Kidney (tissue), 14 donors: ENCODE measurements around the gene NDST1. TPM values are rescaled to one million over a fixed set of nuclear protein-coding genes. Genes with fewer than 3 reads are reported as not detected.

Experiments used
- DNase-seq, 5 donors: peaks; one replicate each; pipeline ENCODE4 v3.0.0-alpha.2; 2013 to 2020
- FAIRE-seq: peaks from 2 replicates; lab custom pipeline; 2012; peaks lifted over from hg19 to GRCh38; lab: Jason Lieb, UNC
- H3K27ac ChIP-seq, 2 donors: one replicate each; pipeline ENCODE4 v1.7.0; 2013; ENCODE audit warnings: low read depth in 2 of 2, low read length in 2 of 2, inconsistent platforms in 1 of 2
- H3K27me3 ChIP-seq: one replicate; pipeline ENCODE4 v1.7.1; 2013; ENCODE audit warnings: low read length, inconsistent platforms; ENCODE audit not compliant: control insufficient read depth, insufficient read depth
- H3K36me3 ChIP-seq, 3 donors: one replicate each; pipeline versions ENCODE4 v1.7.0 to v1.7.1; 2013; ENCODE audit warnings: low read length in 3 of 3, control low read depth in 1 of 3, inconsistent platforms in 1 of 3; ENCODE audit not compliant: insufficient read depth in 3 of 3, control insufficient read depth in 2 of 3
- H3K4me1 ChIP-seq, 3 donors: one replicate each; pipeline versions ENCODE4 v1.7.0 to v1.7.1; 2013; ENCODE audit warnings: low read length in 3 of 3, inconsistent platforms in 1 of 3, low read depth in 1 of 3; ENCODE audit not compliant: control insufficient read depth in 2 of 3, insufficient read depth in 2 of 3
- H3K4me3 ChIP-seq, 3 donors: one replicate each; pipeline versions ENCODE4 v1.7.0 to v1.8.1; 2013; ENCODE audit warnings: low read length in 3 of 3, control low read depth in 1 of 3, inconsistent platforms in 1 of 3
- H3K9ac ChIP-seq, 3 donors: one replicate each; pipeline versions ENCODE4 v1.7.0 to v1.7.1; 2013; ENCODE audit warnings: low read length in 3 of 3, control low read depth in 1 of 3, inconsistent platforms in 1 of 3
- H3K9me3 ChIP-seq, 3 donors: one replicate each; pipeline versions ENCODE4 v1.7.0 to v1.7.1; 2013; ENCODE audit warnings: low read length in 3 of 3, control low read depth in 1 of 3, inconsistent platforms in 1 of 3; ENCODE audit not compliant: control insufficient read depth in 2 of 3, insufficient read depth in 1 of 3
- intact Hi-C: fragments of 100-400 bp; cut with DNase I; formaldehyde crosslinking; loops from one replicate; pipeline ENCODE4 v1.11.1; 2022
- polyA plus RNA-seq: library from polyadenylated mRNA; stranded (reverse); fragments of 350-450 nt; fragmentation: Illumina TruSeq; extraction: RNeasy Lipid Tissue Mini Kit (QIAGEN cat#74804); gene quantifications from one replicate; pipeline ENCODE4 v1.2.3, GENCODE V29; 2014; ENCODE audit warnings: low read depth, low replicate concordance; ENCODE audit not compliant: insufficient read depth
- total RNA-seq: library from RNA; stranded (reverse); fragmentation: NEBNext Ultra II Directional; extraction: Animal tissue kit (Norgen Biotek cat#: 25700); gene quantifications from one replicate; pipeline ENCODE4 v1.2.1, GENCODE V29; 2021
- TF ChIP-seq, protein P1 (sequence below): IDR thresholded peaks from 3 replicates; pipeline ENCODE4 v1.5.1; 2012; ENCODE audit warnings: mild to moderate bottlenecking, moderate library complexity, borderline replicate concordance; ENCODE audit not compliant: insufficient read depth; ENCODE audit errors: extremely low read depth
- donor health status: control.
- donor health status: control.
- donor health status: control.
- donor health status: control.
- donor health status: control.
- donor health status: DM: yes; HTN: yes; CAD: no.
- donor health status: Normal renal cell carcinoma (clear cell type).

Gene NDST1
- total and polyA plus RNA-seq, 2 donors from 2014 or later: 11.7 to 60.7 TPM

DNA sequence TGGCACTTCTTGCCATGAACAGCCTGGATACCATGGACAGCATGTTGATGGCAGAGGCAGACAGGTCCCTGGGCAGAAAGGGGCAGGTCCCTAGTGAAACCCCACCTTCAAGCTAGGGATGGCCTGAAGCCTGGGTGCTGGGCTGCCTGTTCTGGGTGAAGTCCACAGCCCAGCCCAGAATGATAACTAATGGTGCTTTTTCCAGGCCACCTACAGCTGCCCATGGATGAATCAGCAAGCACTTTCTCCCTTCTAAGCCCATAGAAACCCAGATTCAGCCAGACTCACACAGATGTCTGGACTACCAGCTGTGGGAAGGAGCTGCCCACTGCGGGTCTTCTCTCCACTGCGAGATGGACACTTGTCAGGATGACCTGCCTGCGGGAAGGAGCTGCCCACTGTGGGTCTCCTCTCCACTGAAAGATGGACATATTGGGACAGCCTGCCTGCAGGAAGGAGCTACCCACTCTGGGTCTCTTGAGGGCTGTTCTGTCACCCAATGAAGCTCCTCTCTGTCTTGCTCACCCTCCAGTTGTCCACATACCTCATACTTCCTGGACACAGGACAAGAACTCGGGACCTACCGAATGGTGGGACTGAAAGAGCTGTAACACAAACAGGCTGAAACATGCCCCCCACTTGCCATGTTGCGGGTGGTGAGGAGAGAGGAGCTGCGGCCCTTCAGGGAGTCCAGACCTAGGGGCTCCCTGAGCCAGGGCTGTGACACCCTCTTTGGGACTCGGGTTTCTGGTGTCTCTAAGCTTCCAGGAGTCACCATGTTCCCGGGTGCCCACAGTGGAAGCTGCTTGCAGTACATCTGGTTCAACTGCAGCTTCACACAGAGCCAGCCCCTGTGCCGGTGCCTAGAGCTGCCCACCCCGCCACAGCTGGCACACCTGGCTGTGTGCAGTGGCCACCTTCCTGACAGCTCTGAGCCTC, 71.8 kb downstream of the NDST1 start:
- no peak overlapping the region for H3K4me3 ChIP-seq
- H3K36me3 ChIP-seq: no peaks in the 10 kb centered on the region
- H3K4me1 ChIP-seq: peaks cover 6 to 24% (median 7%) of the 10 kb centered on the region in 3 donors
- TF ChIP-seq, protein P1, sequence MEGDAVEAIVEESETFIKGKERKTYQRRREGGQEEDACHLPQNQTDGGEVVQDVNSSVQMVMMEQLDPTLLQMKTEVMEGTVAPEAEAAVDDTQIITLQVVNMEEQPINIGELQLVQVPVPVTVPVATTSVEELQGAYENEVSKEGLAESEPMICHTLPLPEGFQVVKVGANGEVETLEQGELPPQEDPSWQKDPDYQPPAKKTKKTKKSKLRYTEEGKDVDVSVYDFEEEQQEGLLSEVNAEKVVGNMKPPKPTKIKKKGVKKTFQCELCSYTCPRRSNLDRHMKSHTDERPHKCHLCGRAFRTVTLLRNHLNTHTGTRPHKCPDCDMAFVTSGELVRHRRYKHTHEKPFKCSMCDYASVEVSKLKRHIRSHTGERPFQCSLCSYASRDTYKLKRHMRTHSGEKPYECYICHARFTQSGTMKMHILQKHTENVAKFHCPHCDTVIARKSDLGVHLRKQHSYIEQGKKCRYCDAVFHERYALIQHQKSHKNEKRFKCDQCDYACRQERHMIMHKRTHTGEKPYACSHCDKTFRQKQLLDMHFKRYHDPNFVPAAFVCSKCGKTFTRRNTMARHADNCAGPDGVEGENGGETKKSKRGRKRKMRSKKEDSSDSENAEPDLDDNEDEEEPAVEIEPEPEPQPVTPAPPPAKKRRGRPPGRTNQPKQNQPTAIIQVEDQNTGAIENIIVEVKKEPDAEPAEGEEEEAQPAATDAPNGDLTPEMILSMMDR: no peak
- intact Hi-C loops: loop anchor here (10.0 kb wide), 1 partner anchor 75 kb away; no protein-coding TSS in a partner anchor
- DNase-seq (peak in 1 of 5 donors; percentile 24), FAIRE-seq (no peak)
- H3K27ac ChIP-seq: no peak overlapping the region
- no peak overlapping the region for H3K9ac ChIP-seq
- H3K9me3 ChIP-seq: no peaks in the 10 kb centered on the region
- H3K27me3 ChIP-seq: no peaks in the 10 kb centered on the region

DNA sequence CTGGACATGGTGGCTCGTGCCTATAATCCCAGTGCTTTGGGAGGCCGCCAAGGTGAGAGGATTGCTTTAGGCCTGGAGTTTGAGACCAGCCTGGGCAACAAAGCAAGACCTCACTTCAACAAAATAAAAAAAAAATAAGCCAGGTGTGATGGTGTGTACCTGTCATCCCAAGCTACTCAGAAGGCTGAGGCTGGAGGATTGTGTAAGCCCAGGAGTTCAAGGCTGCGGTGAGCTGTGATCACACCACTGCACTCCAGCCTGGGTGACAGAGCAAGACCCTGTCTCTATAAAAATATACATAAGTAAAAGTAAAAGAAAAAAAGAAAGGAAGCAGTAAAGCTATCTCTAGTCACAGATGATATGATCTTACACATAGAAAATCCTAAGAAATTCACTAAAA, 73.0 kb downstream of the NDST1 start:
- Histone ChIP-seq H3K27ac (no peak overlapping the region), H3K9me3 (no peaks in the 10 kb centered on the region), H3K4me1 (peaks cover 6 to 24% (median 7%) of the 10 kb centered on the region in 3 donors), H3K4me3 (no peak overlapping the region), H3K27me3 (no peaks in the 10 kb centered on the region), H3K36me3 (no peaks in the 10 kb centered on the region), H3K9ac (no peak overlapping the region)
- TF ChIP-seq, protein P1: no peak
- FAIRE-seq (no peak), DNase-seq (peak in 1 of 5 donors; percentile 21)
- intact Hi-C loops: loop anchor here (10.0 kb wide), 1 partner anchor 74 kb away; no protein-coding TSS in a partner anchor

DNA sequence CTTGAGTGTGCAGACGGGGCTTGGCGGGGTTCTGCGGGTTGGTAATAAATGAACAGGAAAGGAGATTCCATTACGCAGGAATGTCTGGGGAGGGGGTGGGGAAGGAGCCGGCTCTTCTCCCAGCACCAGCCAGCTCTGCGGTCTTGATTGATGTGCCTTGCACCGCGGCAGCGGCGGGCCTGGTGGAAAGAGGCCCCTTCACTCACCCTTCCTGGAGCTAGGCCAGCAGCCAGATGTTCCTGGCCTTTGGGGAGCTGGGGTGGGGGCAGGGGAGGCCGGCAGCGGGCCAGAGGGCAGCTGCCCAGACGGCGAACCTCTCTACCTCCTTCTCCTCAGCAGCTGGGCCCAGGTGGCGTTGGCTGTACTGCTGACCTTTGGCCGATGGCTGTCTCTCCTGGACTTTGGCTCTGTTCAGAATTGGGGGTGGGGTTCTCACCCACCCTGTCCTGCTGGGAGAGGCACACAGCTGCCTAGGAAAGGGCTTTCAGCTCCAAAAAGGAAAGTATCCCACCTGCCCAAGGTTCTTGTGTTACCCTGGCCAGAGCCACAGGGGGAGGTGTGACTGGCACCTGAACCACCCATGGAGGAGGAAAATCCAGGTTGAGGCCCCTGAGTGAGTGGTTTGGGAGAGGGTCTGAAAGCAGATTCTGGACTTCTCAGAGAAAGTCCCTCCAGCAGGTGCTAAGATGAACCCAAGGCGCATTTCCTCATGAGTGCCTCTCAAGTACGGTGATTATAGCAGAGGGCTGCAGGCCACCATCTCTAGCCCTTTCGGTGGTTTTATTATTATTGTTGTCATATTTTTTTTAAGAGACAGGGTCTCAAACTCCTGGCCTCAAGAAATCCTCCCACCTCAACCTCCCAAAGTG, 74.5 kb downstream of the NDST1 start:
- no peak for FAIRE-seq
- intact Hi-C loops: loop anchor here (10.0 kb wide), 1 partner anchor 72 kb away; no protein-coding TSS in a partner anchor
- H3K9me3 ChIP-seq: no peaks in the 10 kb centered on the region
- H3K27ac ChIP-seq: peak overlapping the region in 1 of 2 donors; percentile 53
- H3K9ac ChIP-seq: no peak overlapping the region
- no peaks in the 10 kb centered on the region for H3K36me3 ChIP-seq
- peak overlapping the region in 1 of 3 donors; percentile 14 for H3K4me3 ChIP-seq
- no peaks in the 10 kb centered on the region for H3K27me3 ChIP-seq
- TF ChIP-seq, protein P1: no peak
- peaks cover 6 to 24% (median 7%) of the 10 kb centered on the region in 3 donors for H3K4me1 ChIP-seq
- peak in 4 of 5 donors; percentile 88 to 92 (median 90) for DNase-seq
